Stimulated activated naive B cell treated with anti-CD40 and anti-IgM and Interleukin-4, amounts not matched to agents 10 μg/mL and 1 μg/mL and 100 μg/mL, for 72 hours (primary cell): ENCODE data around the gene HEXD.
A peak's percentile ranks its signal among the peaks of the same experiment; 100 is the strongest.

Experiments used
- ATAC-seq, 2 donors: fragments of 150-1000 bp; cut with Tn5 transposase; replicated peaks; 2 replicates each; pipeline ENCODE4 v1.10.0; 2021; ENCODE audit warnings: moderate library complexity in 1 of 2
- DNase-seq: peaks from one replicate; pipeline ENCODE4 v3.0.0; 2021
- H3K27ac Mint-ChIP-seq: one replicate; pipeline ENCODE4 v1.8.0; 2022; ENCODE audit warnings: mild to moderate bottlenecking, mixed read lengths
- H3K27me3 Mint-ChIP-seq, 2 donors: one replicate each; pipeline ENCODE4 v1.8.0; 2022; ENCODE audit warnings: mixed read lengths in 2 of 2
- H3K36me3 Mint-ChIP-seq, 2 donors: one replicate each; pipeline ENCODE4 v1.8.0; 2022; ENCODE audit warnings: mixed read lengths in 2 of 2, mild to moderate bottlenecking in 1 of 2
- H3K4me1 Mint-ChIP-seq, 2 donors: one replicate each; pipeline ENCODE4 v1.8.0; 2022; ENCODE audit warnings: mixed read lengths in 2 of 2, mild to moderate bottlenecking in 1 of 2
- H3K4me3 Mint-ChIP-seq, 2 donors: one replicate each; pipeline ENCODE4 v1.8.0; 2022; ENCODE audit warnings: mild to moderate bottlenecking in 2 of 2, mixed read lengths in 2 of 2, moderate library complexity in 1 of 2
- H3K9me3 Mint-ChIP-seq, 2 donors: one replicate each; pipeline ENCODE4 v1.8.0; 2022; ENCODE audit warnings: mixed read lengths in 2 of 2, mild to moderate bottlenecking in 1 of 2

HEXD gene

DNA sequence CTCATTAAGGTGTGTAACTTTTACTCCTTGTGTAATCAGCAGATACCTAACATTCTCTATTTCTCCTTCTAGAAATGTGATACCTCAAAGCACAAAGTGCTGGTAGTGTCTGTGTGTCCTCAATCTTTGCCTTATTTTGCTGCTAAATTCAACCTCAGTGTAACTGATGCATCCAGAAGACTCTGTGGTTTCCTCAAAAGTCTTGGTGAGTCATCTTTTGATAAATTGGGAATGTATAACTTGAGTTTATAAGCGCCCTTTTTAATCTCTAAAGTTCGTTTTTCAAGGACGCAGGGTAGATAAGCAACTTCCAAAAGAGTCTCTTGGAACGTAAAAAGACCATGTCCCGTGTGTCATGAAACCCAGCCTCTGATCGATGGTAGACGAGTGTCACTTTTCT, 50.5 kb downstream of the HEXD start:
- Mint-ChIP-seq H3K27ac (no peak overlapping the region), H3K4me1 (no peaks in the 10 kb centered on the region), H3K9me3 (no peaks in the 10 kb centered on the region), H3K27me3 (no peaks in the 10 kb centered on the region), H3K36me3 (peaks cover 30 to 51% of the 10 kb centered on the region in 2 donors), H3K4me3 (no peak overlapping the region)
- no peak for DNase-seq
- ATAC-seq, result no peak

DNA sequence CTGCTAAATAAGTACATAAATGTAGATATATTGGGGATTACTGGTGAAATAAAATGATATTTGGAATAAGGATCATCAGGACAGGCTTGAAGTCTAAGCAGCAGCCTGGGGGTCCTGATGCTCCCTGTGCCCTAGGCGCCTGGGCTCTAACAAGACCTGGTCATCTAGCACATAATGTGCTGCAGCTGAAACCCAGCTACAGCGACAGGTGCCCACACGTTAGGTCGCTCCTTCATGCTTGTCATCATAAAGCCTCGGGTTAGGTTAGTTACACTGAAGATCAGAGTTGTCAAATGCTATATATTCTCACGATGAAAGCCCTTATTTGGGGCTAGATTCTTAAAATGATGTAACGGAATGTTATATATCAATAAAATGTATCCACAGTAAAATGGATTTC, 51.9 kb downstream of the HEXD start:
- no peak for ATAC-seq
- H3K27me3 Mint-ChIP-seq, result no peaks in the 10 kb centered on the region
- H3K27ac Mint-ChIP-seq, result no peak overlapping the region
- H3K9me3 Mint-ChIP-seq, result no peaks in the 10 kb centered on the region
- peaks cover 29 to 38% of the 10 kb centered on the region in 2 donors for H3K36me3 Mint-ChIP-seq
- H3K4me1 Mint-ChIP-seq, result no peaks in the 10 kb centered on the region
- DNase-seq, result no peak
- H3K4me3 Mint-ChIP-seq, result no peak overlapping the region

DNA sequence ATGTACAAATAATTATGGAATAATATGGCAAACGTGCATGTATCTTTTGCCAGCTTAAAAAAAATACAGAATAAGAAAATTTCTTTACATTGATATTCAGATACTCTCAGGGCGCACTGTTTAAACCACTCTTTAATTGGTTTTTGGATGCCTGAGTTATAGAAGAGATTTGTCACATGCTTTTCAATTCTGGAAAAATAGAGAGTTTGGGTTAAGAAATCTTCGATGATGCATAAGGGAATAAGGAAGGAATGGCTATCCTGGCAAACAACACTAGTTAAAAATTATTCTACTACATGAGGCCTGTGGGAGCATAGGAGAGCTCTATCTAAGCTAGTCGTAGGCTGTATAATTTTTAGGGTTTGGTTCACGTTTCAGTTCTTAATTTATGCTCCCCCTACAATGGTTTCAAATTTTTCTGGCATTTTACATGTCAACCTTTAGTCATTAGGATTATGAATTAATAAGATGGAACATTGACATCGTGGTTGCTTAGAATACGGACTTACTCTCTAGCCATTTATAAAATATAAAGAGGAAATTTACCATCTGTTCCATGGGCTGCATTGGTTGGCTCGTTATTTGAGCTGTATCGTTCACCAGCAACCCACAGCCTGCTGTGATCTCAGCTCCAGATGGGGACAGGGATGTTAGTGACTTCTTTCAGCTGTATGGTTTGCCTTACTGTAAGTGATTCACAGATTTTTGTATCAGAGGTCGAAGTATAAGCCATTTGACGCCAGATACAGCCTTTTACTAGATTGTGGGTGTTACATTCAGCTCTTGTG, 56.3 kb downstream of the HEXD start:
- DNase-seq (no peak), ATAC-seq (no peak)
- Mint-ChIP-seq H3K27me3 (no peaks in the 10 kb centered on the region), H3K36me3 (peaks cover 20 to 27% of the 10 kb centered on the region in 2 donors), H3K4me3 (no peak overlapping the region), H3K27ac (no peak overlapping the region), H3K9me3 (no peaks in the 10 kb centered on the region), H3K4me1 (peaks cover 0 to 2% of the 10 kb centered on the region in 2 donors)

DNA sequence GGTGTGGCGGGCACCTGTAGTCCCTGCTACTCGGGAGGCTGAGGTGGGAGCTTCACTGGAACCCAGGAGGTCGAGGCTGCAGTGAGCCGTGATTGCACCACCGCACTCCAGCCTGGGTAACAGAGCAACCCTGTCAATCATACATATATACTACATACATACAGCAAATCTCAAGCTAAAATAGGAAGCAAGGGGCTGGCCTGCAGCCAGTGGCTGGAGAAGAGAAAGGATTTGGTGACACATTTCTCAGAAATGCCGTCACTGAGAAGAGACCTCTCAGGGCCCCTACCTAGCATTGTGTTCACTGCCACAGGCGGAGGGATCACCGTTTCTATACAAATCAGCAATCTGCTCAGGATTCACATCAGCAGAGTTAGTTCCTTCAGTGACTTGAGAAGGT, 57.3 kb downstream of the HEXD start:
- no peak overlapping the region for H3K4me3 Mint-ChIP-seq
- no peak overlapping the region for H3K27ac Mint-ChIP-seq
- H3K27me3 Mint-ChIP-seq, result no peaks in the 10 kb centered on the region
- DNase-seq (no peak), ATAC-seq (no peak)
- H3K4me1 Mint-ChIP-seq, result peaks cover 0 to 2% of the 10 kb centered on the region in 2 donors
- no peaks in the 10 kb centered on the region for H3K9me3 Mint-ChIP-seq
- peaks cover 23 to 33% of the 10 kb centered on the region in 2 donors for H3K36me3 Mint-ChIP-seq

DNA sequence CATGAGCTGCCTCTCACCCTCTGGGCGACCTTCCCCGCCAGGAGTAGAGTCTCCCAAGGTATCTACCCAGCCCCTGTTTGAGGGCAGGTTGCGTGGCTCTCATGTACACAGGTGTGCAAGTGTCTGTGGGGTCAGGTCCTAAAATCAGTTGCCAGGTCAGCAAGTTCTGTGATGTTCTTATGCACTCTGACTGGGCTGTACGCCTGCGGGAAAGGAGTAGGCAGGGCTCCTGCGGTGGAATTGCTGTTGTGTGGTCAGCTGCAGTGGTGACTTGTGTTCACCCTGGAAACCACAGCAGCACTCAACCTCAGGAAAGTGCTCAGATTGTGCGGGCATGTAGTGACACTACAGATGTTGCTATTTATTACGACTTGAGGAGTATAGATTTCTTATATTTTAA, 59.8 kb downstream of the HEXD start:
- Mint-ChIP-seq H3K4me1 (peaks cover 0 to 2% of the 10 kb centered on the region in 2 donors), H3K27ac (no peak overlapping the region), H3K36me3 (peaks cover 24 to 29% of the 10 kb centered on the region in 2 donors), H3K9me3 (no peaks in the 10 kb centered on the region), H3K4me3 (no peak overlapping the region), H3K27me3 (no peaks in the 10 kb centered on the region)
- DNase-seq, result no peak
- no peak for ATAC-seq

DNA sequence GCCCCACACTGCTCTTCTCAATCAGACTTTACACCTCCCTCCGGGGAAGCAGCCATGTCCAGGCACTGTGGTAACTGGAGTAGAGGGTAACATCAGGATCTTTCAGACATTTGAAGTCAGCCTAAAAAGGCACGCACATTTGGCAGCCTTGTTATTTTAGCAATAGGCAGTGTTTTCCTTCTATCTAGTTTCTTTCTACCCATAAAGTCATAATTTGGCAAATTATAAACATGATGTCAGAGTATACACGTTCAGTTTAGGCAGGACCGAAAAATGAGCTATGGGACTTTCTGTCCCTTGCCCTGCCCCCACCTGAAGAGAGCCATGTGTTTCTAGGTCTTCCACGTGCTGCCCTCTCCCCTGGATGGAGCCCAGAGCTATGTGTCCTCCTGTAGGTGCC, 61.5 kb downstream of the HEXD start:
- Mint-ChIP-seq H3K9me3 (no peaks in the 10 kb centered on the region), H3K4me3 (no peak overlapping the region), H3K27me3 (no peaks in the 10 kb centered on the region), H3K27ac (no peak overlapping the region), H3K4me1 (peaks cover 0 to 2% of the 10 kb centered on the region in 2 donors), H3K36me3 (peaks cover 24 to 29% of the 10 kb centered on the region in 2 donors)
- ATAC-seq (no peak), DNase-seq (no peak)

DNA sequence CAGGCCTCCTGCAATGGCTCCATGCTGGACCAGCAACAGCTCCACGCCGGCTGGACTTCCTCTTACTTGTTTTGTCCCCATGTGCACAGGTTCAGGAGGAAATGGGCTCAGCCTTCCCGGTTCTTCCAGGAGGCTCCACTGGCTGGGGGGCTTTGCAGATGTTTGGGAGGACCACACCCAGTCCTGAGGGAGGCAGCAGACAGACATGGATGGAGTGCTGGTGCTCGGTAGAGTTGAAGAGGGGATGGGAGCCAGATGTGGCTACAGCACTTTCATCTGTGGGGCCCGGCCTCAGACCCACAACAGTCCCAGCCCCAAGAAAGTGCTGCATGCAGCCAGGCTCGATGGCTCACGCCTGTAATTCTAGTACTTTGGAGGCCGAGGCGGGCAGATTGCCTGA, 62.2 kb downstream of the HEXD start:
- Mint-ChIP-seq H3K4me3 (no peak overlapping the region), H3K36me3 (peaks cover 26 to 37% of the 10 kb centered on the region in 2 donors), H3K4me1 (peaks cover 0 to 2% of the 10 kb centered on the region in 2 donors), H3K27ac (no peak overlapping the region), H3K27me3 (no peaks in the 10 kb centered on the region), H3K9me3 (no peaks in the 10 kb centered on the region)
- DNase-seq (no peak), ATAC-seq (no peak)

DNA sequence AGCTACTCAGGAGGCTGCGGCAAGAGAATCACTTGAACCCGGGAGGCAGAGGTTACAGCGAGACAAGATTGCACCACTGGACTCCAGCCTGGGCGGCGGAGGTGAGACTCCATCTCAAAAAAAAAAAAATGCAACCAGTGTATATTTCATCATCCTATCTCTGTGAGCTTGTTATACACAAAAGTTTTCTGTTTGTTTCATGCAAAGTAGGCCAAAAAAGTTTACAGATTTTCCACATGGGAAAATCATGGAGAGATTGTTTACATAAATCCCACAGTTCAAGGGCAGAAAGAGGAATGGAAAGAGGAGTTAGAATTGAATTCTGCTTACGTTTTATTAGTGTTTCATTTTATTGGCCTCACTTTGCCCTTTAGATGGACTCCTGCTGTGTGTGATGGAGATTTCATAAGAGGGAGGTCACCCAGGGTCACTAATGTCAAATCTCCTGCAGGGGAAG, 65.1 kb downstream of the HEXD start:
- Mint-ChIP-seq H3K4me1 (peaks cover 0 to 5% of the 10 kb centered on the region in 2 donors), H3K36me3 (peaks cover 37 to 49% of the 10 kb centered on the region in 2 donors), H3K27me3 (no peaks in the 10 kb centered on the region), H3K27ac (no peak overlapping the region), H3K9me3 (no peaks in the 10 kb centered on the region), H3K4me3 (no peak overlapping the region)
- no peak for DNase-seq
- no peak for ATAC-seq

DNA sequence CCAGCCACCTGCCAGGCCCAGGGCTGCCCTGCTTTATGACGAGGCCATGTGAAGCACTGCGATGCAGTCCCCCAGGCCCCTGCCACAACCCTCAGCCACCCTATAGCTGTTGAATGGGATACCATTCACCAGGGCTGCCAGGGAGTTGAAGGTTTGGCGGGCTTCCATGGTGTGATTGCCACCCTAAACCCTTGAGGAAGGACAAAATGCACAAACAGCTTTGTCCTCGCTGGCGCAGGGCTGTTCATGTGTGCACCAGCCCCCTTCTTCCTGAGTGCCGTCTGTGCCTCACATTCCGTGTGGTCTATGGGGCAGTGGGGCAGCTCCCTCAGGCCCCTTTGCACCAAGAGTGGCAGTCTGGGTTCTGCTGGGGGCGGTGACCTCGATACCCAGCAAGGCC, 65.7 kb downstream of the HEXD start:
- ATAC-seq (no peak), DNase-seq (no peak)
- no peaks in the 10 kb centered on the region for H3K27me3 Mint-ChIP-seq
- peaks cover 38 to 53% of the 10 kb centered on the region in 2 donors for H3K36me3 Mint-ChIP-seq
- no peak overlapping the region for H3K4me3 Mint-ChIP-seq
- H3K9me3 Mint-ChIP-seq, result no peaks in the 10 kb centered on the region
- no peak overlapping the region for H3K27ac Mint-ChIP-seq
- H3K4me1 Mint-ChIP-seq, result peaks cover 0 to 5% of the 10 kb centered on the region in 2 donors

DNA sequence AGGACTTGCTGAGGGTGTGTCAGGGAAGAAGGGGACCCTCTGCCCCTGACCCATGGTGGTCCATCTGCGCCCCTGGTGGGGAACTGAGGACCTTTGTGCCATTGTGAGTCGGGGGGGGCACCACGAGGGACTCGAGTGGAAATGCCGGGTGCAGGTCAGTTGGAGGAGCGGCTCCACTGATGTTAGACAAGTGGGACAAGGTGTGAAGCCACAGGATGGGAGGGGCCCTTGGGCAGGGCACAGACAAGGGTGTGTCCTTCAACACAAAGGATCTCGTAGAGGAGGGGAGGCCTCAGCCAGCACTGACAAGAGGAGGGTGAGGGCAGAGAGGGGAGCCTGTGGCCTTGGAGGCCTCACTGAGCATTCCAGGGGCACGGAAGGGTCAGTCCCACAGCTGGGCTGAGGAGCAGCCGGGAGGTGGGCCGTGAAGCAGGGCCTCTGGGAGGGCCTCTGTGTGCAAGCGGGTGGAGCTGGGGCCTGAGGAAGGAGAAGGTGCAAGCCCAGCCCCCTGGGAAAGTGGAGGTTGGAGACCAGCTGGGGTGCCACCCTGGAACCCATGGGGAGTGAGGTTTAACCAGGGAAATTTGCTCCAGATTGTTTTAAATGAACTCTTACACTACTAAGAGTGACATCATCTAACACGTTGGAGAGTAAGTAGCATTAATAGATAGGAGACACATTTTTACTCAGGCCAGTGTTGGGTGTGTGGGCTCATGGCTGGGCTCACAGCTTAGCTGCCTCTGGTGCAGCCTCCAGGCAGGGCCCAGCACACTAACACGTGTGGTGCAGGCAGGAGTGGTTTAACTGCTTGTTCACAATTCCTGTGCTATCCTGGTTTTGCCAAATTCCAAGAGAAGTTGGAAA, 68.3 kb downstream of the HEXD start:
- no peaks in the 10 kb centered on the region for H3K9me3 Mint-ChIP-seq
- H3K27ac Mint-ChIP-seq, result peak overlapping the region; percentile 42
- peaks cover 3 to 5% of the 10 kb centered on the region in 2 donors for H3K4me1 Mint-ChIP-seq
- no peak overlapping the region for H3K4me3 Mint-ChIP-seq
- no peak for ATAC-seq
- H3K36me3 Mint-ChIP-seq, result peaks cover 28 to 30% of the 10 kb centered on the region in 2 donors
- DNase-seq, result no peak
- no peaks in the 10 kb centered on the region for H3K27me3 Mint-ChIP-seq

DNA sequence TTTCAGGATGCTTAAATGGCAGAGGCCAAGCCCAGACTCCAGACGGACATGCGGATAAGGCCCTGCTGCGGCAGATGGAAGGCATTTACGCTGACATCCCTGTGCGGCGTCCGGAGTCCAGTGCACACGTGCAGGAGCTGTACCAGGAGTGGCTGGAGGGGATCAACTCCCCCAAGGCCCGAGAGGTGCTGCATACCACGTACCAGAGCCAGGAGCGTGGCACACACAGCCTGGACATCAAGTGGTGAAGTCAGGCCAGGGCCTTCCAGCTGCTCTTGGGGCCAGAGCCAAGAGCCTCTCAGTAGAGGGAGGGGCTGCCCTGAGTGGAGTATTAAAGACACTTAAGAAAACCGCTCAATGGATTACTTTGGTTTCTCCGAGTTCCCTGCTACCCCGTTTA, 69.8 kb downstream of the HEXD start:
- H3K36me3 Mint-ChIP-seq, result peaks cover 24 to 30% of the 10 kb centered on the region in 2 donors

DNA sequence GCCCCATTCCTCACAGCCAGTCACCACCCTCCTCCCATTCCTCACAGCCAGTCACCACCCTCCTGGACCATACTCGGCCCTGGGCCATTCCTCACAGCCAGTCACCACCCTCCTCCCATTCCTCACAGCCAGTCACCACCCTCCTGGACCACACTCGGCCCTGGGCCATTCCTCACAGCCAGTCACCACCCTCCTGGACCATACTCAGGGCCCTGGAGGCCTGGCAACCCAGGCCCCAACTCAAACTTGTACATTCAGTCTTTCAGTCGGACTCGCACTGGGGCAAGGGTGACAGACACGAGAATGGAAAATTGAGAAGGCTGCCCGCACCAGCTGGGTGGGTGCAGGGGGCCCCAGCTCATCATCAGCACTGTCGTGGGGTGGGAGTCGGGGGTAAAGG, 71.0 kb downstream of the HEXD start:
- no peak for ATAC-seq
- Mint-ChIP-seq H3K9me3 (no peaks in the 10 kb centered on the region), H3K27ac (no peak overlapping the region), H3K27me3 (no peaks in the 10 kb centered on the region), H3K4me3 (no peak overlapping the region), H3K4me1 (peaks cover 6 to 15% of the 10 kb centered on the region in 2 donors), H3K36me3 (peaks cover 24 to 31% of the 10 kb centered on the region in 2 donors)
- DNase-seq, result no peak

More for the DNA sequence above, 69.8 kb downstream of the HEXD start:
- Mint-ChIP-seq H3K4me1 (peaks cover 3 to 5% of the 10 kb centered on the region in 2 donors), H3K4me3 (no peak overlapping the region), H3K9me3 (no peaks in the 10 kb centered on the region), H3K27ac (no peak overlapping the region), H3K27me3 (no peaks in the 10 kb centered on the region)
- DNase-seq (no peak), ATAC-seq (no peak)

DNA sequence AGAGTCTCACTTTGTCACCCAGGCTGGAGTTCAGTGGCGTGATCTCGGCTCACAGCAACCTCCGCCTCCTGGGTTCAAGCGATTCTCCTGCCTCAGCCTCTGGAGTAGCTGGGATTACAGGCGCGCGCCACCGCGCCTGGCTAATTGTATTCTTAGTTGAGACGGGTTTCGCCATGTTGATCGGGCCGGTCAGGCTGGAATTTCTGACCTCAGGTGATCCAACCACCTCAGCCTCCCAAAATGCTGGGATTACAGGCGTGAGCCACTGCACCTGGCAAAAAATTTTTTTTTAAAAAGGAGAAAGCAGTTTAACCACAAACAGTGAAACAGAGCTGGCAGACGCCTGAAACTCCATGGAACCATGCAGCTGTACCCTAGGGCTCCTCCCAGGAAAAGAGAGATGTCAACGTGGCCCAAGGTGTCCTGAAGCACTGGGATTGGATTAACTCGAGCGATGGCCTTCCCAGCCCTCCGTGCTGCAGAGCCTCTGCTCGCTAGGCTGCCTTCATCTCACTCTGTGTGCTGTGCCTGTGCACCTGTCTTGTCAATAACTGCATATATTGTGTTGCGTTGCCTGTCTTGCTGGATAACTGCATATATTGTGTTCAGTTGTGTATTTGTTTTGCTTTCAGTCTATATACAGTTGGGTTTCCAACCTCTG, 71.8 kb downstream of the HEXD start:
- DNase-seq (no peak), ATAC-seq (no peak)
- no peak overlapping the region for H3K4me3 Mint-ChIP-seq

DNA sequence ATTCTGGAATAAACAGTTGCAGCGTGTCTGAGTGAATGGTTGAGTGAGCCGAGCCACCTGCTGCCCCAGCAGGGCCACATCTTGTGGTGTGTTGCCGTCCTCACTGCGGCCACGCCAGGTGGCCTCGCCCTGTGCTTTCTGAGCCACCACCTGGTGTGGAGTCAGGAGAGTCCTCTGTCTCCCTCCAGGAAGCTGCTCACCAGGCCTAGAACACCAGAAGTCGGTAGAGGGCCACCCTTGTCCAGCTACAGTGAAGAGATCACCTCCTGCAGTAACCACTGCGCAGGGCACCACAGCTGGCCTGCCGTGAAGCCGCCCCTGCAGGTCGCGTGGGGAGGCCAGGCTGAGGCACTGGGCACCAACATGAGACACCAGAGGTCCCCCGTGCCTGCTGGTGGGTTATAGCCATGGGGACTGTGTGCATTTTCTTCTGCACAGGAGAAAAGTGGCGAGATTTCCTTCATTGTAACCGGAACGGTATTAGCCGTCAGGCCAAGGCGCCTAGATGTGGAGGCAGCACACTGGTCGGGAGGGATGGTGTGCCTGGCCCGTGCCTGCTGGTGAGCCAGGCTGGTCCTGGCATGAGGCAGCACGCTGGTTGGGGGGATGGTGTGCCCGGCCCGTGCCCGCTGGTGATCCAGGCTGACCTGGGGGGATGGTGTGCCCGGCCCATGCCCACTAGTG, 72.5 kb downstream of the HEXD start:
- H3K36me3 Mint-ChIP-seq, result peaks cover 17 to 31% of the 10 kb centered on the region in 2 donors
- DNase-seq (no peak), ATAC-seq (no peak)
- H3K9me3 Mint-ChIP-seq, result no peaks in the 10 kb centered on the region
- no peak overlapping the region for H3K4me3 Mint-ChIP-seq
- H3K4me1 Mint-ChIP-seq, result peaks cover 14 to 23% of the 10 kb centered on the region in 2 donors
- H3K27me3 Mint-ChIP-seq, result peaks cover 0 to 6% of the 10 kb centered on the region in 2 donors
- no peak overlapping the region for H3K27ac Mint-ChIP-seq

More for the DNA sequence above, 71.8 kb downstream of the HEXD start:
- H3K9me3 Mint-ChIP-seq, result no peaks in the 10 kb centered on the region
- no peak overlapping the region for H3K27ac Mint-ChIP-seq
- peaks cover 0 to 6% of the 10 kb centered on the region in 2 donors for H3K27me3 Mint-ChIP-seq
- H3K4me1 Mint-ChIP-seq, result peaks cover 14 to 23% of the 10 kb centered on the region in 2 donors
- H3K36me3 Mint-ChIP-seq, result peaks cover 22 to 35% of the 10 kb centered on the region in 2 donors
